Glomerular visceral epithelial cell (primary cell): ENCODE measurements around the gene RSPH9.
A peak's percentile ranks its signal among the peaks of the same experiment; 100 is the strongest.

ENCODE experiments used
- DNase-seq: peaks from one replicate; pipeline ENCODE4 v3.0.0-alpha.2; 2016; ENCODE audit errors: extremely low spot score

Gene RSPH9, protein sequence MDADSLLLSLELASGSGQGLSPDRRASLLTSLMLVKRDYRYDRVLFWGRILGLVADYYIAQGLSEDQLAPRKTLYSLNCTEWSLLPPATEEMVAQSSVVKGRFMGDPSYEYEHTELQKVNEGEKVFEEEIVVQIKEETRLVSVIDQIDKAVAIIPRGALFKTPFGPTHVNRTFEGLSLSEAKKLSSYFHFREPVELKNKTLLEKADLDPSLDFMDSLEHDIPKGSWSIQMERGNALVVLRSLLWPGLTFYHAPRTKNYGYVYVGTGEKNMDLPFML

DNA sequence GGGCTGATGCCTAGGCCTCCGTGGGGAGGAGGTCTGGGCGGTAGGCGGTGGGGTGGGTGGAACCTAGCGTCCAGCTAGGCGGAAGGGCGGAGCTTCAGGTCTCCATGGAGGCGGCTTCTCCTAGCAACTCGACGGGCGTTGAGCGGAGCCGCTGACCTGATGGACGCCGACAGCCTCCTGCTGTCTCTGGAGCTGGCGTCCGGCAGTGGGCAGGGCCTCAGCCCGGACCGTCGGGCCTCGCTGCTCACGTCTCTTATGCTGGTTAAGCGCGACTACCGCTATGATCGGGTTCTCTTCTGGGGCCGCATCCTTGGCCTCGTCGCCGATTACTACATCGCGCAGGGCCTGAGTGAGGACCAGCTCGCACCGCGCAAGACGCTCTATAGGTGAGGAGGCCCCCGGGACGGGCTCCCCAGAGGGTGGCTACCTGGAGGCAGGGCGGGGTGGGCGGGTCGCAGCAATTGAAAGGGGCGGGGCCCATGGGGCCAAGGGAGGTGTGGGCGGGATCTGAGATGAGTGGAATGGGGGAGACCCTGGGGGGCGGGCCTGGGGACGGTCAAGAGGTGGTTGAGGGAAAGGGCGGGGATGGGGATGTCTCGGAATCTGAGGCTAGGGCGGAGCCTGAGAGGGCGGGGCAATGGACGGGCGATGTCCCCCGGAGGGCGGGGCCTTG is at the start of gene RSPH9:
RSPH9 (plus strand) TSS at position 97 of the 673 bp plus-strand sequence; CDS start at position 160, 63 bp downstream.
- DNase-seq = no peak

DNA sequence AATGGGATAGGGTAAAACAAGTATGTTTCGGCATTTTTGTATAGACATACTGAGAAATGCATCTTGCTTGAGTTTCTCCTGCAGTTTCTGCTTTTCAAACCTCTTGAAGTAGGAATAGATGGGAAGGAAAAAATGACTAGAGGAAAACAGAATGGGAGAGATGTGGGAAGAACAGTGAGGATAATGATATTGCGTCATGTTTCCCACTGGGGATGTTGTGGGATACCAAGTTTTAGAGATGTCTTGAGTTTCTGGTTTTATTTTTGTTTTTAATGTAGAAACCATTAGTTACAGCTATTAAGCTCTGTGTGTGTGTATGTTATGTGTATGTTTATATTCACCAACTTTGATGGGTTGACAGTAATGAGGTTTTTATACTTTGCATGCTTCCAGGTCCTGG is 44.2 kb upstream of the RSPH9 start:
- no peak for DNase-seq

DNA sequence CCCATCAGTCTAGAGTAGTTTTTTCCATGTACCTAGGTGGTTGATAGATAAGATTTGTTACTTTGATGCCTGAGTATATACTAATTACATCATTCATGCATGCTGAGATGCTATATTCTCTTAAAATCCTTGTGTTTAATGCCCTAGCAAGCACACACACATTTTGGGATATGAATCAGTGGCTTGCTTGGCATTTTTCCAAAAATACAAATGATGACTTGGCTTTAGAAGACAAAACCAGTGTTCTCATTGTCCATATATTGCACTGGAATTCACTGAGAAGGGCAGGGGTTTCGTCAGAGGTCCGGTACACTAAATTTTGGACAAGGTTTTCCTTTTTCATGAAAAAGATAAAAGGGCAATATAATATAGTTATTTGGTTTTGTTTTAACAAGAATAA is 40.7 kb upstream of the RSPH9 start:
- DNase-seq = peak; percentile 35

DNA sequence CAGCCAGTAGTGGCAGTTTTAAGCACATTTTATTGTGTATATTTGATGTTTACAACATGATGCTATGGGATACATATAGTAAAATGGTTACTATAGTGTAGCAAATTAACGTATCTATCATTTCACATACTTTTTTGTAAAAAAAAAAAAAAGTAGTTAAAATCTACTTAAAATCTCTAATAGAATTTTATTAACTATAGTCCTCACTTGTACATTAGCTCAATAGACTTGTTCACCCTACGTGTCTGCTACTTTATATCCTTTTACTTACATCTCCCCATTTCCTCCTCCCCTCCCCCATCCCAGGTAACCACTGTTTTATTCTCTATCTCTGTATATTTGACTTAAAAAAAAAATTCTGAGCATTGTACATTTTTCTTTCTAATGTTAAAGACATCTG is 38.8 kb upstream of the RSPH9 start:
- no peak for DNase-seq

DNA sequence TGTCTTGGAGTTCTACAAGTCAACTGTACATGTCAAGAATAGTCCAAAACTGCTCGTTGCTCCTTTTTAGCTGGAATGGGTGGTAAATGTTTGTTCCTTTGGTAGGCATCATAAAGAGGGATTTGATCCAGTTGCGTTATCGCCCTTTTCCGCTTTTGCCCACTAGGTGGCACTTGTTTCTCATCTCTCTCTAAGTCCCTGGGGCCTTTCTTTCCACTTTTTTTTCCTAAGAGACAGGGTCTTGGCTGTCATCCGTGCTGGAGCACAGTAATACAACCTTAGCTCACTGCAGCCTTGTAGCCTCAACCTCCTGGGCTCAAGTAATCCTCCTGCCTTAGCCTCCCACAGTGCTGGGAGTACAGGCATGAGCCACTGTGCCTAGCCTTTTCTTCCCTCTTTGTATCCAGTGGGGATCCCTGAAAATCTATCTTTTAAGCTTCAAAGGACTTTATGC is 36.5 kb upstream of the RSPH9 start:
- peak; percentile 75 for DNase-seq

DNA sequence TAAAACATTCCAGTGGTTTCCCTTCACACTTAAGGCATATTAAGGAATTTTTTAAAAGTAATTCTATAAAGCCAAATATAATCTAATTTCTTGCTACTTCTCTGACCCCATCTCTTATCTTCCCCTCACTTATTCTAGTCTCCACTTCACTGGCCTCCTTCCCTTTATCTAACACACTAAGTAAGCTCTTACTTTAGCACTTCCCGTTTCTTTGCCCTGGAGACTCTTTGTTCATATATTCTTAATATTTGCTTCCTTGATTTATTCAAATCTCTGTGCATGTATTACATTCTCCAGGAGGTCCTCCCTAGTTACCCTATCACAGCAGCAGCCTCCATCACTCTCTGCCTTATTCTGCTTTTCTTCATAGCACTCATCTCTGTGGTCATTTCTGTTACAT is 36.0 kb upstream of the RSPH9 start:
- DNase-seq = no peak

DNA sequence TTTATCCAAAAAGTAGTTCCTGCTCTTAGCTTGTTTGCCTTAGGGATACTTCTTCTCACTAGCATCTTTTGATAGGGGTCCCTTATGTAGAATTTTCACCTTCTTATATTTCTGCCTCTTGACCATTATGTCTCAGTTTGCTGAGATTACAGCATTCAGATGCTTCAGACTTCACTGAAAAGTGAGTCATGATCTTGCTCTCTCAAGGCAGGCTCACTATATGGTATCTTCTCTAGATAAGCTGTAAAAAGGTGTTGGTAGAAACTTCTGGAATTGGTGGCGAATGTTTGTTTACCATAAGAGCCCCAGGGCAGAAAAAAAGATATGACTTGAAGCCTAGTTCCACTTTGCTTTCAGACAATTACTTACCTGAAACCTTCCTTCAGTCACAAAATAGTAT is 35.4 kb upstream of the RSPH9 start:
- no peak for DNase-seq

DNA sequence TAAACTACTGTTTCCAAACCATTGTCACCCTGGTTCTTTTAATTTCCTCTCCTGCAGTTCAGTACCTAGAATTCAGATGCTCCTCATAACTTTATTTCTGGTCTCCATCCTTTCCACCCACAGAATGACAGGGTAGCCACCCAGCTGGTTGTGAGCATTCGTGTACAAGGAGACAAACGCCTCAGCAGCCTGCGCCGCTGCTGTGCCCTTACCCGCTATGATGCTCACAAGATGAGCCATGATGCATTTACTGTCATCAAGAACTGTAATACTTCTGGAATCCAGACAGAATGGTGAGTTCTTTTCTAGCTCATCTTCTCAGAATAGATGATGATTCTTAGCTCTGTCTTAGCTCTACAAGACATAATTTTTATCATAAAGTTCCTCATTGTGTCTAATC is 34.4 kb upstream of the RSPH9 start:
- DNase-seq = no peak

DNA sequence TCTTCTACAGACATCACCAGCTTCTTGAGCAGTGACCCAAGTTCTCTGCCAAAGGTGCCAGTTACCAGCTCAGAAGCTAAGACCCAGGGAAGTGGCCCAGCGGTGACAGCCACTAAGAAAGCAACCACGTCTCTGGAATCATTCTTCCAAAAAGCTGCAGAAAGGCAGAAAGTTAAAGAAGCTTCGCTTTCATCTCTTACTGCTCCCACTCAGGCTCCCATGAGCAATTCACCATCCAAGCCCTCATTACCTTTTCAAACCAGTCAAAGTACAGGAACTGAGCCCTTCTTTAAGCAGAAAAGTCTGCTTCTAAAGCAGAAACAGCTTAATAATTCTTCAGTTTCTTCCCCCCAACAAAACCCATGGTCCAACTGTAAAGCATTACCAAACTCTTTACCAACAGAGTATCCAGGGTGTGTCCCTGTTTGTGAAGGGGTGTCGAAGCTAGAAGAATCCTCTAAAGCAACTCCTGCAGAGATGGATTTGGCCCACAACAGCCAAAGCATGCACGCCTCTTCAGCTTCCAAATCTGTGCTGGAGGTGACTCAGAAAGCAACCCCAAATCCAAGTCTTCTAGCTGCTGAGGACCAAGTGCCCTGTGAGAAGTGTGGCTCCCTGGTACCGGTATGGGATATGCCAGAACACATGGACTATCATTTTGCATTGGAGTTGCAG is 31.0 kb upstream of the RSPH9 start:
- DNase-seq = no peak

DNA sequence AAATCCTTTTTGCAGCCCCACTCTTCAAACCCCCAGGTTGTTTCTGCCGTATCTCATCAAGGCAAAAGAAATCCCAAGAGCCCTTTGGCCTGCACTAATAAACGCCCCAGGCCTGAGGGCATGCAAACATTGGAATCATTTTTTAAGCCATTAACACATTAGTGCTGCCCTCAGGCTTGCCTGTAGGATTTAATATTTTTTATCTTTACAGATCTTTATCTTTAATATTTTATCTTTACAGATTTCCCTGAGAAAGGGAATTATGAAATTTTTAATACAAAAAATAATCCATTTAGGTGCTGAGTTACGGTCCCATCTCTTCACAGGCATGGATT is 30.5 kb upstream of the RSPH9 start:
- no peak for DNase-seq

DNA sequence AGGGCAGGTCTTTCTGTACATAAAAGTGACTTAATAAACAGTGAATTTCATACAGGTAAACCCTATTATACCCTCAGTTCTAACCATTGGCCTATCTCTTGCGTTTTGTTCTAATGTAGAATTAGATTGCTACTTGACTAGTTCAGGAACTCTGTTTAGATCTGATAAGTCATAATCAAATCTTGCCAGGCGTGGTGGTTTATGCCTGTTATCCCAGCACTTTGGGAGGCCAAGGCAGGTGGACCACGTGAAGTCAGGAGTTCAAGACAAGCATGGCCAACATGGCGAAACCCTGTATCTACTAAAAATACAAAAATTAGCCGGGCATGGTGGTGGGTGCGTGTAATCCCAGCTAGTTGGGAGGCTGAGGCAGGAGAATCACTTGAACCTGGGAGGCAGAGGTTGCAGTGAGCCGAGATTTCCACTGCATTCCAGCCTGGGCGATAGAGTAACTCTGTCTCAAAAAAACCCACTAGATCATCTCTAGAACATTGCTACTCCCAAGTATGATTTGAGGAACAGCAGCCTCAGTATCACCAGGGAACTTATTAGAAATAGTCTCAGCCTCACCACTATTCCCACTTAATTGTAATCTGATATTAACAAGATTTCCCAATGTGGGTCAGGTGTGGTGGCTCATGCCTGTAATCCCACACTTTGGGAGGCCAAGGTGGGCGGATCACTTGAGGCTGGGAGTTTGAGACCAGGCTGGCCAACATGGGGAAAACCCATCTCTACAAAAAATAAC is 27.9 kb upstream of the RSPH9 start:
- DNase-seq = no peak

DNA sequence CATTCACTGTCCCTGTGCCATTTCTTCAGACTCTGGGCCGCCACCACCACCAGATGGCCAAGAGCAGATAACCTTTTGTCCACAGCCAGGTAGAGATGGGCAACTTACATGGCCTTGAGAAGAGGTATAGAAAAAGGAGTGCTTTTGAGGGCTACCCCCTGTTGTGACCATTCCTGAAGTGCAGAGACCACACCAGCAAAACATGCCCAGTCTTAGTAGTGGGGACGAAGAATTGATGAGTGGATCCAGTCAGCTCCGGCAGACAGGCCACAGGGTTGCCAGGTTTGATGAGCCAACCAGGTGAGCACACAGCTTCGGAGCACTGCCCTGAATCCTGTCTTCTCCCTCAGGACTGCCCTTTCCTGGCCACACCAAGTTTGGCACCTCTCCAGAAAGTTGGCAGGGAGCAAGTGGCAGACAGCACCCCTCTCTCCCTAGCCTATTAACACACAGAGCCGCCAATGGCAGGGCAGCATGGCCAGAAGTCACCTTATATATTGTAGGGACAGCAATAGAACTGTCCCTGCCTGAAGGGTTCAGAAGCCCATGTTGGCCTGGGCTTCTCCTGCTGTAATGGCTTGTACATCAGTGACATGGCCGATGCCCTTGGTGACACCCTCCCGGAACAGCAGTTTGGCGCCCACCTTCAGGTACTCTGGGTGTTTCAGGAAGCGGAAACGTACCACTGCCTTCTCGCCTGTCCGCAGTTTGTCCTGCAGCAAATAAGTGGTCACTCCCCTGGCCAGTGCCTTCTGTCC is 23.6 kb upstream of the RSPH9 start:
- DNase-seq = no peak

DNA sequence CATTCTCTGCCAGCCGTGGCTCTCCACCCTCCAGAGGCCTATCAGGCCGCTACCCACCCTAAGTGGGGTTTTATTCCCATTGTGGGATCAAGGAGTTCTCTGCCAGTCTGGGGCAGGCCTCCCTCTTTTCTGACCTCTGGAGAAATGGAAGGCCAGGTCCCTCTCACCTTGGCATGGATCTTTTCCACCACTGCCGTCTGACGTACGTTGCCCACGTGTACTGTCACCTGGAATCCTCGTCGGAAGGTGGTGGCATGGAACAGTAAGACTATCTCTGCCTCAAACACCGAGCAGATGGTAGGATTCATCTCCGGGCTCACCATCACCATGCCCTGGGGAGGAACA is 23.0 kb upstream of the RSPH9 start:
- DNase-seq = no peak

DNA sequence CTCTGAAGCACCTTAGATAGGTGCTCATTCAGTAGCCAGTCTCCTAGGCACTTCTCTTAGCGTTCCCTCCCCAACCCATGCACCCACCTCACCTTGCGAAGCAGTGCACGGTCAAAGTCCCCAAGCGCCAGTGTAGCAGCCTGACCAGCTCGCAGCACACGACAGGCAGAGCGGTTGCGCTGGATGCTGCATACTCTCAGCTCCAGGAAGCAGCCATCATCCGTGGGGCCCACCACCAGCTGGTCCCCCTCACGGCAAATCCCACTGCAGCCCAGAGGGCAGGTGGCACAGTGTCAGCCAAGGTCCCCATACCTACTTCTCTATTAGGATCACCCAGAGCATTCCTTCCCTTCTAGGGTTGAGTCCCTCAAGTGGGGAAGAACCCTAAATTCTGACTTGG is 22.3 kb upstream of the RSPH9 start:
- DNase-seq = no peak

DNA sequence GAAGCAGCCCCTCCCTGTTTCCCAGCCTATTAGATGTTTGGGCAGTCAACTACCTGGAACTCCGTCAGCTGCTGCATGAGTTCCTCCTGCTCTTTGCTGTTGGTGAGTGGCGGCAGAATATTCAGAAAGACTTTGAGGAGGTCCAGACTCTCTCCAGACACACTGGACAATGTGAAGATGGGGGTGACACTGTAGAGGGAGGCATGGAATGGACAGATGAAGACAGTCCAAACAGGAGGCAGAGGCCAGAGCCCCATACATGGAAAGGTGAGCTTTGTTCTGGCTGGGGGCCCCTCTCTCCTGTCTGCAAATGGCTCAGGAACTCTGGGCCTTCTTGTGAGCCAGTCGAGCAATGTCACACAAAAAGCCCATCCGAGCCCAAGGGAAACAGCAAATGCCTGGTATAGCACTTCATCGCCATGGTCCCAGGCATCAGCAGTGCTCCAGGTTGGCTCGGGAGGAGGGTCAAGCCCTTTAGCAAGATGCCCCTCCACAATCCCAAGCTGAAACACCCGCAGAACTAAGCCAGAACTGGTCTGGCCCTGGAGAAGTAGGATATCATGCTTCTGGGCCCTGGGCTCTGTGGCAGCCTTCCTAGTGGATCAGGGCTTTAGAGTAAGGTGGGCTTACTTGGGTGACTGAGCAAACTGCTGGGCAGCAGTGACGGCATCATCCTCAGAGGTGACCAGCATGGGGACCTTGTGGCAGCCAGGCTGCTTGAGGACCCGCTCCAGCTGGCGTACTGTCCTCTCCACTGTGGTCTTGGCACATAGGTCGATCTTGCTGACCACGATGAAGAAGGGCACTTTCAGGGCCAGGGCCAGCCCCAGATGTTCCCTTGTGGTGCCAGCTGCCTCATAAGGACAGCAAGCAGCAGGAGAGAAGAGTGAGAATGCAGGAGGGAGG is 20.7 kb upstream of the RSPH9 start:
- DNase-seq = no peak

DNA sequence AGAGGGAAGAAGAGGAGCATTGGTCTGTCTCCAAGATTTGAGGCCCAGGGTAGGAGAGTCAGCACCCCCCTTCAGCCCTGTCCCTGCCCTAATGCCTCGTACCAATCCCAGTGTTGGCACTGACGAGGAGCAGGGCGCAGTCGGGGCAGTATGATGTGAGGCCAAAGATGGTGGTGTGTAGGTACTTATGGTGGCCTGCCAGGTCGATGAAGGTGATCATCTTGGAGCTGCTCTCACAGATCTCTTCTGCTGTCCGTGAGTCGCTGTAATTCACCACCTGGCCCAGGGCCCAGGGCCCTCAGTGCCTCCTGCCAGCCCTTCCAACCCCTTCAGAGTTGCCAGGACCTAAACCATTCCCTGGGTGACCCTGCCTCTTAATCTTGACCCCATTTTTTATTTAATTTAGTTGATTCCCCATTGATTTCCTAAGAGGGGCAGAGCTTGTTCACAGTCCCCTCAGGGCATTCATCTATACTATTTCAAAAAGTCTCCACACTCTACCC is 20.0 kb upstream of the RSPH9 start:
- no peak for DNase-seq

DNA sequence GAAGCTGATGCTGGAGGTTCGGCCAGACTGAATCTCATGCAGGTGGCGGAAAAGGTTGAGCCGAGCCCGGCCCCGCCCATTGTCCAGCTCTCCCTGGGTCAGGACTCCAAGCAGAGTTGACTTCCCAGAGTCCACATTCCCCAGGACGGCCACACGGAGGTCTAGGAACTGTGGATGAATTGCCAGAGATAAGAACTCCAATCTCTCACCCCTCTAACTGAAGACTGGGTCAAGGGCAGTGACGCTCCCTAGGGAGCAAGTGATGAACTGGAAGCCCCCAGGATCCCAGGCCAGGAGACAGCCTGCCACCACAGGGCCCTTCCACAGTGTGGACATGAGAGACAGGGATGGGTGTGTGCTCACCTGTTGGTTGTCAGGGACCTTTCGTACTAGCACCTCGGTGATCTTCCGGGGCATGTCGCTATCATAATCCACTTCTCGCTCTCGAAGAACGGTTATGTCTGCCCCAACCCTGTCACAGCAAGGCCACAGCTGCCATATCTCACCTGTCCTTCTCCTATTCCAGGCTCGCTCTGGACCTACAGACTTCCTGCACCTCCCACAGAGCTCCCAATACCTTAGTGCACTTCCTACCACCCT is 19.3 kb upstream of the RSPH9 start:
- no peak for DNase-seq

DNA sequence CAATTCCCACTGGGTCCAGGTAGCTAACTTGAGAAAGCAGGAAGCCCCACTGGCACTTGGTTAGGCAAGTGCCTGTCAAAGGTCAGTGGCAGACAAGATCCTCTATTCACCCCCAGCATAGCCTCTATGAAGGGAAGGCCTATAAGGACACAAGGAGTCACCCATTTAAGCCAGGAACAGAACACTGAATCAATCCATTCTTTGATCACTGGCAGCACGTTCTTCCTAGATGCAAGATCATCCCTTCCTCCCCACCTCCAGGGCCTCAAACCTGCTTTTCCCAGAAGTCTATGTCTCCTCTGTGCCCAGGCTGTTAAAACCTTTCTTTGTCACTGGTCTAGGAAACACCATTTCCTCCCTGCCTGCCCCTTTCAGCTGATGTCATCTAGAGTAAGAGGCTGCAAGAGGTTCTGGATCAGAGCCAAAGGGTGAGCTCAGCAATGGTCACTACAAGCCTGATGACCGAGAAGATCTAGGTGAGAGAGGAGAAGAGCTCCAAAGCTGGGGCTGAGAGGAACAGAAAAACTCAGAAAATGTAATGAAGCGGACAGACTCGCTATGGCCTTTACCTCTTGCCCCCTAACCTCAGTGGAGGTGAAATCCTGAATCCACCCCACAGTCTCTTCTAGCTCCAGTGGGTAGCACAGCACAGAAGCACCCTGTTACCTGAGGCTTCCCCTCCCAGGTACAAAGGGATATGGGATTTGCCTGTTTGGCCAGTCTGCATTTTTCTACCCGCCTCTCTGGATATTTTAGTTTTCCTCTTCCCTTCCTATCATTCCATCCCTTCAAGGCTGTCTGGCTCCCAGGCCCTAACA is 17.6 kb upstream of the RSPH9 start:
- peak; percentile 96 for DNase-seq

DNA sequence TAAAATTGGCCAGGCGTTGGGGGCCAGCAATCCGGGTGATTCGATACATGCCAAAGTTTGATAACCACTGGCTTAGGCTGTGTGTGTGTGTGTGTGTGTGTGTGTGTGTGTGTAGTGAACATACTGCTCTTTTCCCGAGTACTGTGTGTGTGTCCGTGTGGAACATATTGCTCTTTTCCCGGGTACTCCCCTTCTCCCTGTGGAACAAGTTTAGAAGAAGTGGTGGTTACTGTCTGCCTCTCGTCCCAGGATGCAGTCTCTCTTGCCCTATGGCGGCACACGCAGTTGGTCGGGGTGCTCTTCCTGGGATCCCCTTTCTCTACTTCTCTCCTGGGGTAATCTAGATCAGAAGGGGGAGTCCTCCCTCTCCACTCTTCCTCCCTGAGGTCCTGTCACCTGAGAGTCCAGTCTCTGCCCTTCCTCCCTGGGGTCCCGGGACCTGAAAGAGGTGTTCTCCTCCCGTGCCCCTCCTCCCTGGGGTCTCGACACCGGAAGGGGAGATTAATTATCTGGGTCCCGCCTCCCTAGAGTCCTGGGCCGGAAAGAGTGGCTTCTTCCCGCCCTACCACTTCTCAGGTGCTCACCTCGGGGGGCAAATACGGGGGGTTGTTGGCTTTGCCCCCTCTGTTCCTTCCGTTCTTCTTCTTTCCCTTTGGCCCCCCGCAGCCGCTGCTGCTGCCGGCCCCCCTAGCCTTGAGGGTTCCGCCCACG is 16.3 kb upstream of the RSPH9 start:
- peak; percentile 72 for DNase-seq
